ENCODE measurements around the gene GCN1.

- TF ChIP-seq CTCF (IDR thresholded peaks at IDR 0.05) (no peak), POLR2A (IDR thresholded peaks at IDR 0.05) (no peak)
These were observed 92.9 kb downstream of the GCN1 start for GRCh38 chr12:120101617-120102016.
